GM12875 (cell line): ENCODE measurements around the gene TLX2.
"Not testable (repeated sequence)": the region's sequence is repeated elsewhere in the genome, so short reads cannot be mapped to it uniquely, and the experiment has no call there.

Source experiments
- H3K4me3 ChIP-seq: one replicate; pipeline ENCODE4 v1.5.1; 2011; ENCODE audit warnings: low read depth, low read length, control low read depth
- TF ChIP-seq, protein P1 (sequence below): IDR thresholded peaks from 2 replicates; pipeline ENCODE4 v1.5.1; 2011; ENCODE audit warnings: low read depth, mild to moderate bottlenecking, control low read depth, inconsistent platforms, low read length, moderate library complexity, borderline replicate concordance; ENCODE audit not compliant: insufficient read depth

Gene TLX2

DNA sequence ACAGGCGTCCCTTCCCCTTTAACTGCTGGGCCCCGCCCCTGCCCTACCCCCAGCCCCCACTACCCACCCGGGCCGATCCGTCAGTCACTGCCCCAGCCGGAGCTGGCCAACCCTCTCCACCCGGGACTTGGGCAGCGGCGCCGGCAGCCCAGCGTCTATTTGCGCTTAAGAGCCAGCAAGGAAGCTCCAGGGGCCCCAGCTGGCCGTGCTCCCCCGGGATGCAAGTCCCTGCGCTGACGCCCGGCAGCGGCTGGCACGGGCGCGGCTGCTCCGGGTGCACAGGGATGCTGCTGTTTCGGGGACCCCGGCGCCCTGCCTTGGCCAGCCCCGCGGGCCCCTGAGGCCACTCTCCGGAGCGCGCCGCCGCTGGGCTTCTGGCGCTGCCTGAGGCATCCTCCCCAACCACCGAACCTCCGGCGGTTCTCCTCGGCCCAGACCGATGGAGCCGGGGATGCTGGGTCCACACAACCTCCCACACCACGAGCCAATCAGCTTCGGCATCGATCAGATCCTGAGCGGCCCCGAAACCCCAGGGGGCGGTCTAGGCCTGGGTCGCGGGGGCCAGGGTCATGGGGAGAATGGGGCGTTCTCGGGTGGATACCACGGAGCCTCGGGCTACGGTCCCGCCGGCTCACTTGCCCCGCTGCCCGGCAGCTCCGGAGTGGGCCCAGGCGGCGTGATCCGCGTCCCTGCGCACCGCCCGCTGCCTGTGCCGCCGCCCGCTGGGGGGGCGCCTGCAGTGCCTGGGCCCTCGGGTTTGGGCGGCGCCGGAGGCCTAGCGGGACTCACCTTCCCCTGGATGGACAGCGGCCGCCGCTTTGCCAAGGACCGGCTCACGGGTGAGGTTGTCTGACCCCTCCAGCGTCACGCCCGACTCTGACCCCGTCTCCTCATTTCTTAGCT is at the start of gene TLX2:
TSS of gene TLX2 (plus strand) at position 83 of the 903 bp plus-strand sequence. CDS start at position 440, 357 bp downstream.
- peak within 1 kb of the TSS; percentile 36 for H3K4me3 ChIP-seq
- TF ChIP-seq, protein P1, sequence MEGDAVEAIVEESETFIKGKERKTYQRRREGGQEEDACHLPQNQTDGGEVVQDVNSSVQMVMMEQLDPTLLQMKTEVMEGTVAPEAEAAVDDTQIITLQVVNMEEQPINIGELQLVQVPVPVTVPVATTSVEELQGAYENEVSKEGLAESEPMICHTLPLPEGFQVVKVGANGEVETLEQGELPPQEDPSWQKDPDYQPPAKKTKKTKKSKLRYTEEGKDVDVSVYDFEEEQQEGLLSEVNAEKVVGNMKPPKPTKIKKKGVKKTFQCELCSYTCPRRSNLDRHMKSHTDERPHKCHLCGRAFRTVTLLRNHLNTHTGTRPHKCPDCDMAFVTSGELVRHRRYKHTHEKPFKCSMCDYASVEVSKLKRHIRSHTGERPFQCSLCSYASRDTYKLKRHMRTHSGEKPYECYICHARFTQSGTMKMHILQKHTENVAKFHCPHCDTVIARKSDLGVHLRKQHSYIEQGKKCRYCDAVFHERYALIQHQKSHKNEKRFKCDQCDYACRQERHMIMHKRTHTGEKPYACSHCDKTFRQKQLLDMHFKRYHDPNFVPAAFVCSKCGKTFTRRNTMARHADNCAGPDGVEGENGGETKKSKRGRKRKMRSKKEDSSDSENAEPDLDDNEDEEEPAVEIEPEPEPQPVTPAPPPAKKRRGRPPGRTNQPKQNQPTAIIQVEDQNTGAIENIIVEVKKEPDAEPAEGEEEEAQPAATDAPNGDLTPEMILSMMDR: no peak

DNA sequence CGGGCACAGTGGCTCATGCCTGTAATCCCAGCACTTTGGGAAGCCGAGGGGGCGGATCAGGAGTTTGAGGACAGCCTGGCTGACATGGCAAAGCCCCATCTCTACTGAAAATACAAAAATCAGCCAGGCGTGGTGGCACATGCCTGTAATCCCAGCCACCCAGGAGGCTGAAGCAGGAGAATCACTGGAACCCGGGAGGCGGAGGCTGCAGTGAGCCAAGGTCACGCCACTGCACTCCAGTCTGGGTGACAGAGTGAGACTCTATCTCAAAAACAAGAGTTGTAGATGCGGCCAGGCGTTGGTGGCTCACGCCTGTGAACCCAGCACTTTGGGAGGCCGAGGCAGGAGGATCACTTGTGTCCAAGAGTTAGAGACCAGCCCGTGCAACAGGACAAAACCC is 43.5 kb upstream of the TLX2 start:
- not testable (repeated sequence) for H3K4me3 ChIP-seq

DNA sequence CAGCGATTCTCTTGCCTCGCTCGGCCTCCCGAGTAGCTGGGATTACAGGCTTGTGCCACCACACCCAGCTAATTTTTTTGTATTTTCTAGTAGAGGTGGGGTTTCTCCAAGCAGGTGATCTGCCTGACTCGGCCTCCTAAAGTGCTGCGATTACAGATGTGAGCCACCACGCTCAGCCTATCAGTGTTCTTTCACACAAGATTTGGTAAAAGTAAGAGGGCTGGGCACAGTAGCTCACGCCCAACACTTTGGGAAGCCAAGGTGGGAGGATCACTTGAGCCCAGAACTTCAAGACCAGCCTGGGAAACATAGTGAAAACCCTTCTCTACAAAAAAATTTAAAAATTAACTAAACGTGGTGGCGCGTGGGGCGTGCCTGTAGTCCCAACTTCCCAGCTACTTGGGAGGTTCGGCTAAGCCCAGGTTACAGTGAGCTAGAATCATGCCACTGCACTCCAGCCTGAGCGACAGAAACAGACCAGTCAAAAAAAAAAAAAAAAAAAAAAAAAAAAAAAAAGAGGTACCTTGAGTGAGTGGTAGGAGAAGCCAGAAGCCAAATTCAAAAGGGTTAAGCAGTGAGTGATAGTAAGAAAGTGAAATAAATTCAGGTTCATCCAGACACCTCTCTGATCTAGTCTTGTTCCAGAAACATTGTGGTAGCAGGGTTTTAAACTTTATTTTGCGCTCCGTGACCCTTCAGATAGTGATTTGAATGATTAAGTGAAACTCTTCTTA is 42.8 kb upstream of the TLX2 start:
- TF ChIP-seq, protein P1: no peak
- H3K4me3 ChIP-seq: peak overlapping the region; percentile 70

DNA sequence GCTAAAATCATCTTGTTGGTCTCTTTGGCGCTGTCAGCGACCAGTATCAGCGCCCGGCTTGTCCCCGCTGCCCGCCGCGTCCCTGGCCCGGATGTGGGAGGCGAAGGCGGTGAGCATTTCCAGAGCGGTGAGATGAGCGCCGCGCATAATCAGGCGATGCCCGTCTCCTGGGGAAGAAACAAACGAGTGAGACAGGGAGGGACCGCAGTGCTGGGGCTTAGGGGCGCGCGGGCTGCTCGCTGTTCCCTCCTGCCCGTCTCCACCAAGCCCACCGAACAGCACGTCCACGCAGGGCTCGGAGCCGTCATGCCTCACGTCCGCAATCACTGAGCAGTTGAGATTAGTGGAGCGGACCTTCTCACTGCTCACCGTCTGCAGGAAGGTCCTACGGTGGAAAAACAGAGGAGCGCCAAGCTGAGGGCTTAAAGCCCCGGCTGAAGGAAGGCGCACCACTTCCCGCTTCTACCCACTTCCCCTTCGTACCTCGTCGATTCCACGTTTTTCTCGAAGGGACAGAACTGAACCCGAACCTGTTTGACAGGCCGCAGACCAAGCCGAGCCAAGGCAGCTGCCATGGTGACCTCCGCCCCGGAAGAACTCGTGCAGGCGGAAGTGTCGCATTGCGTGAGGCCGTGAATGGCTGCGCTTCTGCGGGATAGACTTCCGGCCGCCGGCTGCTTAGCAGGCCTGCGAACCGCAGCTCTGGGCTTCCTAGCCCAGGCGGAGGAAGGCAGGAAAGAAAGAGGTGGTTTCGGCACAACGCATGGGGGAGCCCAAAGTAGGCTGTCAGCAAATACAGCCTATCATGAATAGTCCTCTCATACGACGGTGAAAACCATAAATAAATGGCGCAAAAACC is 41.9 kb upstream of the TLX2 start, which contains the start of gene MRPL53:
TSS of gene MRPL53 (minus strand) at position 595 of the 859 bp plus-strand sequence. CDS start at position 575, 20 bp downstream.
- TF ChIP-seq, protein P1: no peak
- H3K4me3 ChIP-seq: peak within 1 kb of the TSS; percentile 70

DNA sequence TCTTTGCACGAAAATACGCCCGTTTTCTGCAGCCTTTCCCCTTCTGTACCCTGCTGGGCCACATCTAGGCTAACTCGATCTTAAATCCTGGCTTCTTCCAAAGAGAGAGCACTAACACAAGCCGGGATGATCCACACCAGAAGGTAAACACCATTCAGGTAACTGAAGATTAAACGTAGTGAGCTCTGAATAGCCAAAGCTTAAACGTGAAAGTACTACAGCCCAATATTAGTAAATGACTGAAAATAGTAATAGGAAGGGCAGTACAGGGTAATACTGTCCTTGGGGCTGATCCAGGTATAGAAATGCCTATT is 41.3 kb upstream of the TLX2 start:
- H3K4me3 ChIP-seq: peak overlapping the region; percentile 70
- TF ChIP-seq, protein P1: no peak

DNA sequence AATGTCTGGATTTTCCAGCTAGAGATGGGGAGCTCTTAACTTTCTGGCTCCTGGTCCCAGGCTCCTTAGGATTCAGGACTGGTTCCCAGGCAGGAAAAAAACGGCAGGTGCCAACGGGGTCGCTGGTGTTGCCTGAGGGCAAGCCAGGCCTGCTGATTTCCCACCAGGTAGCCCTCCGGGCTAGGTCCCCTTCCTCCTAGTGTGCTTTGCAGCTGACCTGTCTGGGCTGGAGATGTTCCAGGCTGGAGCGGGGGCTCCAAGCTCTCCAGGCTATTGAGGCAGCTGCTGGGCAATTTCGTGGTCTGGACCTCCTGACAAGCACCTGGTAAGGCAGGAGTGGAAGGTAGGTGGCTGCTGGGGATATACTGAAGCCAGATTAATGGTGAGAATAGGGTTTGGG is 39.8 kb upstream of the TLX2 start:
- no peak overlapping the region for H3K4me3 ChIP-seq
- TF ChIP-seq, protein P1: no peak

DNA sequence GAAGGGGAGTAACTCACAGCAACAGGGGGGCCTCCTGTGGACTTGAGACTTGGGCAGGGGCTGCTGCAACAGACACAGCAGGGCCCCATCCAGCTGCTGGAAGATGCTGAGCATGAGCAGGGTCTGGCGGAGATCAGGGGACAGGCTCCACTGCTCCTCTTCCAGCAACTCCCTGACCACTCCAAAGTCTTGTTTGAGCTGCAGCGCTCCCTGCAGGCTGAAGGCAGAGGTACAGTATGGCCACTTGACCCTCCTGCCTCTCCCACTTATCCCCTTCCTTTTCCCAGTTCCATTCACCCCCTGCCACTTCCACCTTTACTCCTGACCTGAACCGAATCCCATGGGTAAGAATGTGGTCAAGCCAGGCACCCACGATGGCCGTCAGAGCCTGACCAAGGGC is 39.4 kb upstream of the TLX2 start:
- H3K4me3 ChIP-seq: no peak overlapping the region
- TF ChIP-seq, protein P1: peak; percentile 56
